K562 (cell line): ENCODE measurements around the gene CLEC4M. TPM values are rescaled to one million over a fixed set of nuclear protein-coding genes. Genes with fewer than 3 reads are reported as not detected.

Source experiments
- HCFC1 ChIP-seq: IDR thresholded peaks from 2 replicates; pipeline ENCODE4 v1.6.1; 2012; ENCODE audit warnings: low read depth, low read length, improper control_type of control experiment
- HNRNPLL ChIP-seq: fragments of 200-400 bp; formaldehyde crosslinking; IDR thresholded peaks from 2 replicates; pipeline ENCODE4 v1.6.1; 2017; ENCODE audit warnings: low read length, low read depth, mild to moderate bottlenecking; ENCODE audit not compliant: poor library complexity, severe bottlenecking
- LARP7 ChIP-seq: fragments of 450-650 bp; IDR thresholded peaks from 2 replicates; pipeline ENCODE4 v1.6.1; 2016
- NBN ChIP-seq: fragments of 450-650 bp; IDR thresholded peaks from 2 replicates; pipeline ENCODE4 v1.6.1; 2016; ENCODE audit warnings: low read depth, mild to moderate bottlenecking
- NCOR1 ChIP-seq: fragments of 450-650 bp; IDR thresholded peaks from 2 replicates; pipeline ENCODE4 v1.6.1; 2016; ENCODE audit warnings: mild to moderate bottlenecking, moderate library complexity
- NFIC ChIP-seq: fragments of 450-650 bp; IDR thresholded peaks from 2 replicates; pipeline ENCODE4 v1.6.1; 2017; ENCODE audit warnings: mild to moderate bottlenecking, inconsistent platforms
- NFXL1 ChIP-seq: fragments of 450-650 bp; formaldehyde crosslinking; IDR thresholded peaks from 2 replicates; pipeline ENCODE4 v1.4.0; 2021; ENCODE audit warnings: mild to moderate bottlenecking
- NR2C1 ChIP-seq, 2 experiments: fragments of 450-650 bp; IDR thresholded peaks; 2 replicates each; pipeline ENCODE4 v1.6.1; 2017; ENCODE audit warnings: mild to moderate bottlenecking in 2 of 2, antibody characterized with exemption in 1 of 2, inconsistent platforms in 1 of 2, missing compliant biosample characterization in 1 of 2, missing genetic modification characterization in 1 of 2
- PHF21A ChIP-seq: fragments of 450-650 bp; IDR thresholded peaks from 2 replicates; pipeline ENCODE4 v1.6.1; 2017; ENCODE audit warnings: low read depth, borderline replicate concordance
- RBM25 ChIP-seq: fragments of 200-400 bp; formaldehyde crosslinking; IDR thresholded peaks from 2 replicates; pipeline ENCODE4 v1.6.1; 2018; ENCODE audit warnings: low read length, low read depth, moderate library complexity; ENCODE audit not compliant: severe bottlenecking
- SRF ChIP-seq, 2 experiments: fragments of 250-450, 450-650 bp in 1 of 2; sonication (Bioruptor Pico) in 1 of 2; sonication (generic) in 1 of 2; formaldehyde crosslinking; IDR thresholded peaks; 2 replicates each; pipeline versions ENCODE4 v1.5.0 to v1.5.1; 2020 to 2022; ENCODE audit warnings: mild to moderate bottlenecking in 1 of 2, missing genetic modification reagents in 1 of 2
- TAL1 ChIP-seq: fragments of 450-650 bp; IDR thresholded peaks from 2 replicates; pipeline ENCODE4 v1.6.1; 2016; ENCODE audit warnings: mild to moderate bottlenecking
- TEAD4 ChIP-seq, 2 experiments: sonication (generic) in 1 of 2; formaldehyde crosslinking in 1 of 2; IDR thresholded peaks; 2 replicates each; pipeline versions ENCODE4 v1.6.1 to v1.8.0; 2012 to 2022; ENCODE audit warnings: borderline replicate concordance in 1 of 2, inconsistent platforms in 1 of 2, low read length in 1 of 2, mild to moderate bottlenecking in 1 of 2, missing genetic modification reagents in 1 of 2
- ZNF121 ChIP-seq: sonication (generic); formaldehyde crosslinking; conservative IDR thresholded peaks from 2 replicates; pipeline ENCODE4 v1.8.0; 2022; ENCODE audit warnings: missing genetic modification reagents
- ZNF174 ChIP-seq: fragments of 250-450 bp; sonication (Bioruptor Pico); IDR thresholded peaks from 2 replicates; pipeline ENCODE4 v1.4.0; 2020; ENCODE audit warnings: mild to moderate bottlenecking
- ZNF436 ChIP-seq: fragments of 250-450, 450-650 bp; sonication (Bioruptor Pico); formaldehyde crosslinking; IDR thresholded peaks from 2 replicates; pipeline ENCODE4 v1.7.0; 2020; ENCODE audit warnings: mild to moderate bottlenecking
- ZNF780A ChIP-seq: fragments of 250-450 bp; sonication (Bioruptor Pico); IDR thresholded peaks from 2 replicates; pipeline ENCODE4 v1.5.0; 2021; ENCODE audit warnings: mild to moderate bottlenecking
- polyA plus RNA-seq, 8 experiments: library from polyadenylated mRNA; depleted of rRNA in 4 of 8; stranded (reverse) in 5 of 8; unstranded in 3 of 8; fragments of >200 nt; fragmentation: Nextera tagmentation in 2 of 8; fragmentation: Illumina TruSeq in 1 of 8; extraction: Ambion mirVana in 2 of 8; extraction: Trizol in 1 of 8; gene quantifications; 2 replicates each; pipeline versions ENCODE4 v1.2.1 to v1.2.3, GENCODE V29; 2011 to 2014; ENCODE audit warnings: inconsistent platforms in 1 of 8, missing spikeins in 1 of 8
- total RNA-seq, 7 experiments: library from RNA; depleted of rRNA in 6 of 7; stranded (reverse); fragments of >200 nt in 6 of 7; fragmentation: Illumina TruSeq in 2 of 7; extraction: Trizol in 2 of 7; gene quantifications; 2 replicates each; pipeline versions ENCODE4 v1.2.1 to v1.2.3, GENCODE V29; 2011 to 2021; ENCODE audit warnings: low replicate concordance in 1 of 7
- TF ChIP-seq, protein P1 (sequence below): fragments of 250-450 bp; sonication (Bioruptor Pico); IDR thresholded peaks from 2 replicates; pipeline ENCODE4 v1.4.0; 2020; ENCODE audit warnings: mild to moderate bottlenecking, moderate library complexity
- TF ChIP-seq, protein P2 (sequence below): fragments of 250-450 bp; sonication (Bioruptor Pico); IDR thresholded peaks from 2 replicates; pipeline ENCODE4 v1.8.0; 2022; ENCODE audit warnings: moderate library complexity, mild to moderate bottlenecking, inconsistent platforms
- TF ChIP-seq, protein P3 (sequence below): fragments of 250-450 bp; sonication (Bioruptor Pico); IDR thresholded peaks from 2 replicates; pipeline ENCODE4 v1.5.0; 2022; ENCODE audit warnings: mild to moderate bottlenecking
- TF ChIP-seq, protein P4 (sequence below): sonication (generic); formaldehyde crosslinking; IDR thresholded peaks from 2 replicates; pipeline ENCODE4 v1.8.1; 2023; ENCODE audit warnings: mild to moderate bottlenecking, missing genetic modification reagents

Gene CLEC4M
- total and polyA plus RNA-seq, 9 of the 15 experiments (the other 6 are each of a cell fraction or from before 2014, with no cell fraction given) = 0.08 to 0.18 TPM; not detected in 7

DNA sequence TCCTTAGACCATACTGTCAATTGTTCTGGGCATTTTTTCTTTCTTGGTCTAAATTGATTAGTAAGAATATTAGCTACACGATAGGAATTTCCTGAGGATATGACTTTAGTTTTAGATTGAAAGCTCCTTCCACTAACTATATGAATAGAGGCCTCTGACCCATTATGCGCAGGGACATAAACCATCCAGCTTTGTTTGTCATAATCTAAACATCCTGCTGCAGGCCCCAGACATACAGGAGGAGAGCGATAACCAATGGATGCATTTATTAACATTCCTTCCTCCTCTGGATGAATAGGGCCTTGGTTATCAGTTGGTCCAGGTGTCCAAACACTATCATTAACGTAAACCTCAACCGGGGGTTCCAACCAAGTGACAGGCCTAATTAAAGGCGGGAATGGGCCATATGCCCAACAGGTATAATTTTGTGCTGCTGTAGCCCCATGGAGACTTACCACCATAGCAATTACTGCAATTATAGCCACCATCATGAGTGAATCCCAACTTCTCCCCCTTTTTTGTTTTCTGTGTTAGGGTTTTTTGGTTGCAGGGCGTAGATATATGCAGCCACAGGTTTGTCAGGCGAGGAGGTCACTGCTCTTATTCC is 32.6 kb downstream of the CLEC4M start (continued):
- TF ChIP-seq, protein P1, sequence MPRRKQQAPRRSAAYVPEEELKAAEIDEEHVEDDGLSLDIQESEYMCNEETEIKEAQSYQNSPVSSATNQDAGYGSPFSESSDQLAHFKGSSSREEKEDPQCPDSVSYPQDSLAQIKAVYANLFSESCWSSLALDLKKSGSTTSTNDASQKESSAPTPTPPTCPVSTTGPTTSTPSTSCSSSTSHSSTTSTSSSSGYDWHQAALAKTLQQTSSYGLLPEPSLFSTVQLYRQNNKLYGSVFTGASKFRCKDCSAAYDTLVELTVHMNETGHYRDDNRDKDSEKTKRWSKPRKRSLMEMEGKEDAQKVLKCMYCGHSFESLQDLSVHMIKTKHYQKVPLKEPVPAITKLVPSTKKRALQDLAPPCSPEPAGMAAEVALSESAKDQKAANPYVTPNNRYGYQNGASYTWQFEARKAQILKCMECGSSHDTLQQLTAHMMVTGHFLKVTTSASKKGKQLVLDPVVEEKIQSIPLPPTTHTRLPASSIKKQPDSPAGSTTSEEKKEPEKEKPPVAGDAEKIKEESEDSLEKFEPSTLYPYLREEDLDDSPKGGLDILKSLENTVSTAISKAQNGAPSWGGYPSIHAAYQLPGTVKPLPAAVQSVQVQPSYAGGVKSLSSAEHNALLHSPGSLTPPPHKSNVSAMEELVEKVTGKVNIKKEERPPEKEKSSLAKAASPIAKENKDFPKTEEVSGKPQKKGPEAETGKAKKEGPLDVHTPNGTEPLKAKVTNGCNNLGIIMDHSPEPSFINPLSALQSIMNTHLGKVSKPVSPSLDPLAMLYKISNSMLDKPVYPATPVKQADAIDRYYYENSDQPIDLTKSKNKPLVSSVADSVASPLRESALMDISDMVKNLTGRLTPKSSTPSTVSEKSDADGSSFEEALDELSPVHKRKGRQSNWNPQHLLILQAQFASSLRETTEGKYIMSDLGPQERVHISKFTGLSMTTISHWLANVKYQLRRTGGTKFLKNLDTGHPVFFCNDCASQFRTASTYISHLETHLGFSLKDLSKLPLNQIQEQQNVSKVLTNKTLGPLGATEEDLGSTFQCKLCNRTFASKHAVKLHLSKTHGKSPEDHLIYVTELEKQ (CRISPR knock-in tag) = no peak
- TF ChIP-seq TAL1 (peak; percentile 76), NFIC (peak; percentile 57), ZNF121 (CRISPR knock-in tag) (no peak), NFXL1 (CRISPR knock-in tag) (no peak), TEAD4 (IDR thresholded peaks at IDR 0.05; ENCODE audit: low read length) (peak; percentile 84), TEAD4 (CRISPR knock-in tag; IDR thresholded peaks at IDR 0.05; ENCODE audit: borderline replicate concordance) (no peak), SRF (CRISPR knock-in tag; IDR thresholded peaks at IDR 0.05) (no peak), NCOR1 (peak; percentile 44; the same call in 1 of the 2 replicates), ZNF436 (CRISPR knock-in tag) (no peak), ZNF174 (no peak), ZNF780A (CRISPR knock-in tag) (no peak), RBM25 (no peak), NBN (no peak), NR2C1 (IDR thresholded peaks at IDR 0.05) (no peak), NR2C1 (tag; IDR thresholded peaks at IDR 0.05) (no peak), PHF21A (no peak), HNRNPLL (no peak), HCFC1 (no peak), LARP7 (no peak)
- TF ChIP-seq, protein P2, sequence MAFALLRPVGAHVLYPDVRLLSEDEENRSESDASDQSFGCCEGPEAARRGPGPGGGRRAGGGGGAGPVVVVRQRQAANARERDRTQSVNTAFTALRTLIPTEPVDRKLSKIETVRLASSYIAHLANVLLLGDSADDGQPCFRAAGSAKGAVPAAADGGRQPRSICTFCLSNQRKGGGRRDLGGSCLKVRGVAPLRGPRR (CRISPR knock-in tag) = no peak
- TF ChIP-seq, protein P3, sequence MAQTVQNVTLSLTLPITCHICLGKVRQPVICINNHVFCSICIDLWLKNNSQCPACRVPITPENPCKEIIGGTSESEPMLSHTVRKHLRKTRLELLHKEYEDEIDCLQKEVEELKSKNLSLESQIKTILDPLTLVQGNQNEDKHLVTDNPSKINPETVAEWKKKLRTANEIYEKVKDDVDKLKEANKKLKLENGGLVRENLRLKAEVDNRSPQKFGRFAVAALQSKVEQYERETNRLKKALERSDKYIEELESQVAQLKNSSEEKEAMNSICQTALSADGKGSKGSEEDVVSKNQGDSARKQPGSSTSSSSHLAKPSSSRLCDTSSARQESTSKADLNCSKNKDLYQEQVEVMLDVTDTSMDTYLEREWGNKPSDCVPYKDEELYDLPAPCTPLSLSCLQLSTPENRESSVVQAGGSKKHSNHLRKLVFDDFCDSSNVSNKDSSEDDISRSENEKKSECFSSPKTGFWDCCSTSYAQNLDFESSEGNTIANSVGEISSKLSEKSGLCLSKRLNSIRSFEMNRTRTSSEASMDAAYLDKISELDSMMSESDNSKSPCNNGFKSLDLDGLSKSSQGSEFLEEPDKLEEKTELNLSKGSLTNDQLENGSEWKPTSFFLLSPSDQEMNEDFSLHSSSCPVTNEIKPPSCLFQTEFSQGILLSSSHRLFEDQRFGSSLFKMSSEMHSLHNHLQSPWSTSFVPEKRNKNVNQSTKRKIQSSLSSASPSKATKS = no peak
- TF ChIP-seq, protein P4, sequence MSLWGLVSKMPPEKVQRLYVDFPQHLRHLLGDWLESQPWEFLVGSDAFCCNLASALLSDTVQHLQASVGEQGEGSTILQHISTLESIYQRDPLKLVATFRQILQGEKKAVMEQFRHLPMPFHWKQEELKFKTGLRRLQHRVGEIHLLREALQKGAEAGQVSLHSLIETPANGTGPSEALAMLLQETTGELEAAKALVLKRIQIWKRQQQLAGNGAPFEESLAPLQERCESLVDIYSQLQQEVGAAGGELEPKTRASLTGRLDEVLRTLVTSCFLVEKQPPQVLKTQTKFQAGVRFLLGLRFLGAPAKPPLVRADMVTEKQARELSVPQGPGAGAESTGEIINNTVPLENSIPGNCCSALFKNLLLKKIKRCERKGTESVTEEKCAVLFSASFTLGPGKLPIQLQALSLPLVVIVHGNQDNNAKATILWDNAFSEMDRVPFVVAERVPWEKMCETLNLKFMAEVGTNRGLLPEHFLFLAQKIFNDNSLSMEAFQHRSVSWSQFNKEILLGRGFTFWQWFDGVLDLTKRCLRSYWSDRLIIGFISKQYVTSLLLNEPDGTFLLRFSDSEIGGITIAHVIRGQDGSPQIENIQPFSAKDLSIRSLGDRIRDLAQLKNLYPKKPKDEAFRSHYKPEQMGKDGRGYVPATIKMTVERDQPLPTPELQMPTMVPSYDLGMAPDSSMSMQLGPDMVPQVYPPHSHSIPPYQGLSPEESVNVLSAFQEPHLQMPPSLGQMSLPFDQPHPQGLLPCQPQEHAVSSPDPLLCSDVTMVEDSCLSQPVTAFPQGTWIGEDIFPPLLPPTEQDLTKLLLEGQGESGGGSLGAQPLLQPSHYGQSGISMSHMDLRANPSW (CRISPR knock-in tag) = no peak
